Neuronal stem cell (in vitro differentiated cells): Measurements from ENCODE around the gene RABL3.

Experiments used
- DNase-seq: peaks from one replicate; pipeline ENCODE4 v3.0.0-alpha.2; 2013; ENCODE audit warnings: low spot score
- H2AFZ ChIP-seq: one replicate; pipeline ENCODE4 v1.6.1; 2013; ENCODE audit warnings: mild to moderate bottlenecking, low read length, inconsistent platforms
- H2AK5ac ChIP-seq: 2 replicates; pipeline ENCODE4 v1.6.1; 2013; ENCODE audit warnings: low read depth, mild to moderate bottlenecking, inconsistent platforms, low read length, moderate library complexity, mixed read lengths
- H2BK120ac ChIP-seq: 2 replicates; pipeline ENCODE4 v1.6.1; 2013; ENCODE audit warnings: low read depth, mild to moderate bottlenecking, inconsistent platforms, low read length, moderate library complexity, mixed read lengths
- H2BK12ac ChIP-seq: one replicate; pipeline ENCODE4 v1.6.1; 2013; ENCODE audit warnings: low read length, inconsistent platforms
- H2BK15ac ChIP-seq: 2 replicates; pipeline ENCODE4 v1.6.1; 2013; ENCODE audit warnings: mild to moderate bottlenecking, low read length, inconsistent platforms, mixed read lengths
- H2BK5ac ChIP-seq: one replicate; pipeline ENCODE4 v1.6.1; 2013; ENCODE audit warnings: inconsistent platforms, mild to moderate bottlenecking, low read length, moderate library complexity
- H3K14ac ChIP-seq: one replicate; pipeline ENCODE4 v1.6.1; 2013; ENCODE audit warnings: low read length, inconsistent platforms
- H3K18ac ChIP-seq: 2 replicates; pipeline ENCODE4 v1.6.1; 2013; ENCODE audit warnings: low read length, inconsistent platforms
- H3K23ac ChIP-seq: 2 replicates; pipeline ENCODE4 v1.6.1; 2013; ENCODE audit warnings: low read depth, mild to moderate bottlenecking, mixed read lengths, low read length, inconsistent platforms; ENCODE audit not compliant: poor library complexity
- H3K27ac ChIP-seq: replicated peaks from 3 replicates; pipeline ENCODE4 v1.5.1; 2013; ENCODE audit warnings: low read length, inconsistent platforms
- H3K27me3 ChIP-seq, 3 experiments: 2 replicates each; pipeline ENCODE4 v1.6.1; 2013; ENCODE audit warnings: low read length in 3 of 3, mild to moderate bottlenecking in 2 of 3, inconsistent platforms in 1 of 3, low read depth in 1 of 3, mixed read lengths in 1 of 3, moderate library complexity in 1 of 3; ENCODE audit not compliant: control insufficient read depth in 3 of 3, insufficient read depth in 3 of 3
- H3K36me3 ChIP-seq, 2 donors: replicated peaks in 1 of 2; 2 replicates each; pipeline ENCODE4 v1.6.1; 2013; ENCODE audit warnings: low read length in 2 of 2; ENCODE audit not compliant: control insufficient read depth in 2 of 2, insufficient read depth in 2 of 2
- H3K4ac ChIP-seq: 2 replicates; pipeline ENCODE4 v1.6.1; 2013; ENCODE audit warnings: inconsistent platforms, mild to moderate bottlenecking, low read length, moderate library complexity
- H3K4me1 ChIP-seq, 2 donors: 1 replicate in 1 of 2; 2 replicates in 1 of 2; pipeline ENCODE4 v1.6.1; 2013; ENCODE audit warnings: low read length in 2 of 2, low read depth in 1 of 2; ENCODE audit not compliant: control insufficient read depth in 2 of 2, insufficient read depth in 1 of 2
- H3K4me2 ChIP-seq: one replicate; pipeline ENCODE4 v1.6.1; 2013; ENCODE audit warnings: mild to moderate bottlenecking, low read length, inconsistent platforms; ENCODE audit not compliant: insufficient read depth, poor library complexity, severe bottlenecking
- H3K4me3 ChIP-seq, 2 donors: 2 replicates each; pipeline ENCODE4 v1.5.1; 2013; ENCODE audit warnings: low read length in 2 of 2, mild to moderate bottlenecking in 2 of 2, inconsistent platforms in 1 of 2, moderate library complexity in 1 of 2
- H3K79me1 ChIP-seq: one replicate; pipeline ENCODE4 v1.6.1; 2013; ENCODE audit warnings: low read depth, mild to moderate bottlenecking, inconsistent platforms, low read length, moderate library complexity
- H3K9ac ChIP-seq: one replicate; pipeline ENCODE4 v1.6.1; 2013; ENCODE audit warnings: mild to moderate bottlenecking, low read depth, low read length, inconsistent platforms; ENCODE audit not compliant: poor library complexity
- H3K9me3 ChIP-seq, 2 donors: replicated peaks in 1 of 2; 2 replicates each; pipeline versions ENCODE3 to v1.6.1; 2013; ENCODE audit warnings: low read length in 2 of 2, mild to moderate bottlenecking in 2 of 2, inconsistent platforms in 1 of 2, low read depth in 1 of 2, mixed read lengths in 1 of 2, moderate library complexity in 1 of 2; ENCODE audit not compliant: control insufficient read depth in 2 of 2, insufficient read depth in 1 of 2
- H4K8ac ChIP-seq: one replicate; pipeline ENCODE4 v1.6.1; 2013; ENCODE audit warnings: low read depth, mild to moderate bottlenecking, inconsistent platforms, low read length, moderate library complexity
- H4K91ac ChIP-seq: one replicate; pipeline ENCODE4 v1.6.1; 2013; ENCODE audit warnings: low read length, low read depth, mild to moderate bottlenecking, inconsistent platforms; ENCODE audit not compliant: poor library complexity
- WGBS, 2 donors: extraction: QIAGEN DNeasy Blood & Tissue Kit; methylation state at CpG; one replicate each; pipeline ENCODE4 v1.1.7; 2013; ENCODE audit warnings: missing lambda C conversion rate in 2 of 2, mixed read lengths in 1 of 2; ENCODE audit not compliant: insufficient read length in 2 of 2, insufficient replicate concordance in 1 of 2; ENCODE audit errors: extremely low coverage in 2 of 2; 5-methylcytosine and 5-hydroxymethylcytosine counted together

RABL3 gene

DNA sequence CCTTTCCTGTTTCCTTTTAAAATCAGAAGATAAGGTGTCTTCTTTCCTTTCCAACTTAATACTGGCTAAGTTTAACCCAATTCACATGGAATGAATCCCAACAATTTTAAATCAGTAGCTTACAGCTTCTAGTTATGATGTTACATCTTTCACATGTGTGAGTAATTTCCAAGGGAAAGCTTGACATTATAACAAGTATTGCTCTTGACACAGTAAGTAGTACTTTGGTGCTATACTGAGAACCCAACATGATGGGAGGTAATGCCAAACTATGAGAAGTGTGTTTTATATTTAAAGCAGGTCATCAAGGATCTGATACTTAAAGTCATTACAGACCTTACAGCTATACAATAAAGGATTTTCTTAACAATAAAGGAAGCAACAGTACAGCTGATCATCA is 29.1 kb downstream of the RABL3 start:
- Histone ChIP-seq H3K9me3 (no peaks in the 10 kb centered on the region), H2AFZ (no peak overlapping the region), H2BK5ac (no peak overlapping the region), H3K23ac (no peak overlapping the region), H4K91ac (no peak overlapping the region), H2BK120ac (no peak overlapping the region), H3K4me1 (no peaks in the 10 kb centered on the region), H2BK12ac (no peak overlapping the region), H3K9ac (no peak overlapping the region), H2BK15ac (no peak overlapping the region), H3K4ac (no peak overlapping the region), H3K4me3 (no peak overlapping the region), H4K8ac (no peak overlapping the region), H3K18ac (no peak overlapping the region), H3K27ac (no peak overlapping the region), H3K79me1 (no peaks in the 10 kb centered on the region), H3K14ac (no peak overlapping the region), H2AK5ac (no peak overlapping the region), H3K36me3 (no peaks in the 10 kb centered on the region), H3K4me2 (no peak overlapping the region), H3K27me3 (no peaks in the 10 kb centered on the region)
- no peak for DNase-seq

GRCh38 chr3:120710369-120710768 is 31.9 kb downstream of the RABL3 start:
- Histone ChIP-seq H3K4ac (no peak overlapping the region), H2BK120ac (no peak overlapping the region), H4K8ac (no peak overlapping the region), H3K9me3 (no peaks in the 10 kb centered on the region), H2AFZ (no peak overlapping the region), H4K91ac (no peak overlapping the region), H2AK5ac (no peak overlapping the region), H3K4me2 (no peak overlapping the region), H2BK5ac (no peak overlapping the region), H3K4me1 (no peaks in the 10 kb centered on the region), H3K4me3 (no peak overlapping the region), H2BK15ac (no peak overlapping the region), H3K18ac (no peak overlapping the region), H3K9ac (no peak overlapping the region), H2BK12ac (no peak overlapping the region), H3K14ac (no peak overlapping the region), H3K27me3 (no peaks in the 10 kb centered on the region), H3K27ac (no peak overlapping the region), H3K79me1 (no peaks in the 10 kb centered on the region), H3K36me3 (peaks cover 0 to 1% of the 10 kb centered on the region in 2 donors), H3K23ac (no peak overlapping the region)
- 100% methylated on average over 1 of the region's 1 CpG; no CpG with 5 or more reads in 1 of the 2 donors for WGBS, 2 donors
- DNase-seq = no peak

GRCh38 chr3:120708408-120708807 is 33.9 kb downstream of the RABL3 start:
- no peak overlapping the region for H3K4me3 ChIP-seq
- no peak overlapping the region for H2AFZ ChIP-seq
- no peaks in the 10 kb centered on the region for H3K4me1 ChIP-seq
- no peak overlapping the region for H3K14ac ChIP-seq
- H3K9ac ChIP-seq = no peak overlapping the region
- H2BK5ac ChIP-seq = no peak overlapping the region
- H3K27ac ChIP-seq = no peak overlapping the region
- no peak overlapping the region for H3K4me2 ChIP-seq
- no peak overlapping the region for H2BK12ac ChIP-seq
- H3K79me1 ChIP-seq = no peaks in the 10 kb centered on the region
- H4K91ac ChIP-seq = no peak overlapping the region
- H2AK5ac ChIP-seq = no peak overlapping the region
- no peak overlapping the region for H3K23ac ChIP-seq
- no peak overlapping the region for H2BK120ac ChIP-seq
- H3K4ac ChIP-seq = no peak overlapping the region
- H3K36me3 ChIP-seq = peaks cover 0 to 8% of the 10 kb centered on the region in 2 donors
- no peaks in the 10 kb centered on the region for H3K9me3 ChIP-seq
- H3K27me3 ChIP-seq = no peaks in the 10 kb centered on the region
- no peak for DNase-seq
- no peak overlapping the region for H2BK15ac ChIP-seq
- H4K8ac ChIP-seq = no peak overlapping the region
- no peak overlapping the region for H3K18ac ChIP-seq

DNA sequence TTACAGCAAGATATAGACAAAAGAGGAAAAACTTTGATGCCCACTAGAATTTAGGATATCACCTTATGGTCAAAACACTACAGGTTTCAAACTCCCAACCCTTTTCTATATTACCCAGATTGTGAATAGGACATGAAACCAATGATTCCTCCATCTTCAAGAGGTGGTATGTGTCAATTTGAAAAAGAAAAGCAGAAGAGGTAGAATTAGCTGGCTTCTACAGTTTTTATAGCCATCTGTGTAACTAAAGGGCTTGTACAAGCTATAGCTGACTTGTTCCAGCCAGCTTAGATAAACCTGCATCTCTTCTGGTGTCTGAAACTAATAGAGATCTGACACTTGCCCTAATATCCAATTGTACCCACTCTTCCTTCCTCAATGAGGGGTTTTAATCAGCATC is 35.4 kb downstream of the RABL3 start:
- Histone ChIP-seq H3K4ac (no peak overlapping the region), H3K27ac (no peak overlapping the region), H3K79me1 (no peaks in the 10 kb centered on the region), H2BK15ac (no peak overlapping the region), H3K9me3 (peaks cover 0 to 2% of the 10 kb centered on the region in 2 donors), H3K4me2 (no peak overlapping the region), H3K27me3 (no peaks in the 10 kb centered on the region), H3K4me3 (no peak overlapping the region), H3K23ac (no peak overlapping the region), H2BK12ac (no peak overlapping the region), H3K9ac (no peak overlapping the region), H3K36me3 (peaks cover 3 to 8% of the 10 kb centered on the region in 2 donors), H4K91ac (no peak overlapping the region), H2BK120ac (no peak overlapping the region), H2AK5ac (no peak overlapping the region), H3K18ac (no peak overlapping the region), H3K14ac (no peak overlapping the region), H4K8ac (no peak overlapping the region), H3K4me1 (no peaks in the 10 kb centered on the region), H2AFZ (no peak overlapping the region), H2BK5ac (no peak overlapping the region)
- no peak for DNase-seq
